NCI-H2029 treated with DMSO at 0.1 percent for 48 hours (cell line): ENCODE results near the gene DDI1.

Source experiments
- DNase-seq: peaks from one replicate; lab custom pipeline; 2025; lab: John Stamatoyannopoulos, UW

Gene DDI1

DNA sequence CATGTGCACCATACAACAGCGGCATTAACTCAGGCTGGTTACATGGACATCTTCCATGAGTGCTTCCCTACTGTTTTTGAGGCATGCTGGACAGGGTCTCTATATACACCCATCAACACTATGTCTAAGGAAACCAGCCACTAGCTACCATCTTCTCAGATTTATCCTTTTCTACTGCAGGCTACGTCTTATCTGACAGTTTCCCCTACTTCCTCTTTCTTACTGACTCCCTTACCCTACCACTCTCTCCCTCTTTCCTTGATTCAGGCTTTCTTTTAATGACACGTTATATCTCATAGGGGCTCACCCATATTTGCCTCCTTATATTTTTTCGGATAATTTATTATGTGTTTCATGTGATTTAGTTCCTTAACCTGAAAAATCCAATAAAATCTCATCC, 41.8 kb downstream of the DDI1 start:
- DNase-seq: no peak

DNA sequence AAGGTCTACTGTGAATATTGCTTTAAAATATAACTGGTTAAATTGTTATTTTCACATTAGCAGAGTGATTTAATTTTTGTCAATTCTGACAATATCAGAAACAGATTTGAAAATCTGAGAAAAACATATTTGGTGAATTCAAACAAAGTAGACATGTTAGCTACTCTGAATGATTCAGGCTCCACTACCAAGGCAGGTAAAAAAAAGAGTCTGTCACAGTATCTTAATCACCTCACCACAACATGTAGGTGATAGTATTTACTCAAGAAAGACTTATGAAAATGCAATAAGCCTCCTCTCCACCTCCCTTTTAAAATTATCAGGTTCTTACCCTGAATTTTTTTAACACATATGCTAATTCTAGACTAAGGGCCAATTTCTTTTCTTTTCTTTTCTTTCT, 42.6 kb downstream of the DDI1 start:
- DNase-seq: no peak

- DNase-seq: no peak
These were observed 50.2 kb downstream of the DDI1 start for GRCh38 chr11:104086621-104087020.
